RWPE2 (cell line): ENCODE measurements around the gene TTF1.

Source experiments
- ATAC-seq: fragments of 200-7000 bp; cut with Tn5 transposase; 3 replicates; pipeline ENCODE4 v1.9.1; 2021; ENCODE audit warnings: low read depth
- DNase-seq: peaks from one replicate; pipeline ENCODE4 v3.0.0-alpha.2; 2020; ENCODE audit warnings: low spot score
- H3K27ac ChIP-seq: fragments of 450-650 bp; 2 replicates; pipeline ENCODE4 v1.5.1; 2017; ENCODE audit warnings: mild to moderate bottlenecking; ENCODE audit not compliant: poor library complexity, severe bottlenecking
- H3K27me3 ChIP-seq: fragments of 250-450 bp; sonication (Bioruptor Pico); 2 replicates; pipeline ENCODE4 v1.5.1; 2021; ENCODE audit warnings: mild to moderate bottlenecking, moderate library complexity; ENCODE audit not compliant: insufficient read depth, poor library complexity, severe bottlenecking
- H3K36me3 ChIP-seq: fragments of 250-450 bp; sonication (Bioruptor Pico); 2 replicates; pipeline ENCODE4 v1.5.1; 2020; ENCODE audit warnings: low read depth, mild to moderate bottlenecking, moderate library complexity
- H3K4me1 ChIP-seq: fragments of 250-450 bp; sonication (Bioruptor Pico); 2 replicates; pipeline ENCODE4 v1.5.1; 2021; ENCODE audit warnings: mild to moderate bottlenecking, moderate library complexity; ENCODE audit not compliant: insufficient read depth, poor library complexity, severe bottlenecking
- H3K4me3 ChIP-seq: fragments of 250-450 bp; sonication (Bioruptor Pico); 2 replicates; pipeline ENCODE4 v1.5.1; 2021; ENCODE audit warnings: mild to moderate bottlenecking, moderate library complexity; ENCODE audit not compliant: severe bottlenecking
- H3K9me3 ChIP-seq: fragments of 250-450 bp; sonication (Bioruptor Pico); 2 replicates; pipeline ENCODE4 v1.5.1; 2021; ENCODE audit warnings: mild to moderate bottlenecking, moderate library complexity; ENCODE audit not compliant: severe bottlenecking
- CTCF ChIP-seq: fragments of 450-650 bp; IDR thresholded peaks from one replicate; pipeline ENCODE4 v1.5.1; 2017; ENCODE audit warnings: mild to moderate bottlenecking, moderate library complexity; ENCODE audit not compliant: poor library complexity, severe bottlenecking

The TTF1 gene

DNA sequence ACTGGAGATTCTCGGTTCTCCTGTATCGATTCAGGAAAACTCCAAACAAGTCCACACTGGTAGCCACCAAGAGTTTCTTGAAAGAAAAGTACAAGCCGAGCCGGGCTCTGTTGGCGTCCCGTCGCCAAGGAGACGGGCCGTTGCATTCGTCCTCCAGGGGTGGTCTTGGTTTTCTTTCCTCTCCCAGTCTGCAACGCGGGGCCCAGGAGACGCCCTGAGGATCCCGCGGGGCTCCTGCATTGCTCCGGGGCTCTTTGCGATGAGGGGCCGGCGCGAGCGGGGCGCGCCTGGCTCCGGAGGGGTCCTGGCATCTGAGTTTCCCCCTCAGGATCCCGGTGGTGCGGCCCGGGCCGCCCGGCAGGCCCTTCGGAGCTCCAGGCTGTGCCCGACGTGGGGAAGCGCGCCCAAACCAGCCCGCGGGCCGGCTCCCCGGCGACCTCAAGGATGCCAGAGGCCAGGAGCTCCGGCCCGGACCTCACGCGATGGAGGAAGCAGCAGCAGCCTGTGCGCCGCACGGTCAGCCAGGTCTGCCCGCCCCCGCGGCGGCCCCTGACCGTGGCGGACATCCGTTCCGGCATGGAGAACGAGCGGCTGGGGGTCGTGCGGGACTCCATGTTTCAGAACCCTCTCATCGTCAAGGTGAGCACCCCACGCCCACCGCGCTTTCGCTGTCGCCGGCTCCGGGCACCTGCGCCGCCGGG lies 3.3 kb upstream of the TTF1 start, which contains the start of gene CFAP77:
TSS of gene CFAP77 (plus strand) at position 384 of the 701 bp plus-strand sequence. CDS start at position 445, 61 bp downstream.
- Histone ChIP-seq H3K36me3 (no peaks in the 10 kb centered on the region), H3K4me1 (peaks cover 7% of the 10 kb centered on the region), H3K4me3 (peak within 1 kb of the TSS; percentile 37), H3K27me3 (peaks cover 29% of the 10 kb centered on the region), H3K9me3 (no peaks in the 10 kb centered on the region), H3K27ac (no peak within 1 kb of the TSS)
- TF ChIP-seq CTCF, result no peak
- DNase-seq, result no peak
- peak; percentile 58 for ATAC-seq

- no peak for ATAC-seq
- no peak for TF ChIP-seq CTCF
- Histone ChIP-seq H3K27ac (no peak overlapping the region), H3K36me3 (no peaks in the 10 kb centered on the region), H3K9me3 (no peaks in the 10 kb centered on the region), H3K27me3 (peaks cover 14% of the 10 kb centered on the region), H3K4me3 (no peak overlapping the region), H3K4me1 (peaks cover 7% of the 10 kb centered on the region)
- DNase-seq, result no peak
Measured at GRCh38 chr9:132408521-132408920, 1.9 kb upstream of the TTF1 start.

- peaks cover 9% of the 10 kb centered on the region; the same call in 1 of the 2 replicates for H3K36me3 ChIP-seq
- H3K4me1 ChIP-seq, result peaks cover 7% of the 10 kb centered on the region
- ATAC-seq, result no peak
- TF ChIP-seq CTCF, result no peak
- H3K27ac ChIP-seq, result no peak overlapping the region
- no peaks in the 10 kb centered on the region for H3K9me3 ChIP-seq
- peak overlapping the region; percentile 53 for H3K4me3 ChIP-seq
- H3K27me3 ChIP-seq, result peaks cover under 1% of the 10 kb centered on the region
- no peak for DNase-seq
Measured at GRCh38 chr9:132407196-132407595, 556 bp upstream of the TTF1 start.

DNA sequence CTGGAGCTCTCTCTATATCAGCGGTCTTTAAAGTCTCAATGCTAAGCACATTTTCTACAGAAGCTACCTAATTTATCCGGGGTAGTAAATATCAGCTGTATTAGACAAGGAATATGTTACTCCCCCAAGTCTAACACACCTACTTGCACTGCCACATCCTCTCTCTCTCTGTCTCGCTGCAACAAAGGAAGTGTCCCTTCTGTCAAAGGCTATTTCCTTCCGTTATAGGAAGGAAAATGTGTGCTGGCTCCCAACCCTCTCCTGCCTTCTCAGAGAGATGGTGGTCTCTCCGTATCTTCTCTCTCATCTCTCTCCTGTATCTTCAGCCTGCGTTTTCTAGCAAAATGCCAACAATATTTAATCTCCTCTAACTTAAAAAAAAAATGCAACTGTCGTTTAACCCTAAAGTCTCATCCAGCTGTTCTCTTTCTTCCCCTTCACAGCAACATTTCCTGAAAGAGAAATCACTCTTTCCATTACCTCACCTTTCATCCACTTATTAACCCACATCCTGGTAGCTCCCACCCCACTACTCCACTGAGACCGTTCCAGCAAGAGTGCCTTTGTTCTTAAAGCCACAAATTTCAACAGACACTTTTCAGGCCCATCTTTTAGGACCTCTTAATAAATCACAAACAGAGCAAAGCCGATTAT lies 2.3 kb downstream of the TTF1 start:
- ATAC-seq, result no peak
- no peak overlapping the region for H3K4me3 ChIP-seq
- no peaks in the 10 kb centered on the region for H3K9me3 ChIP-seq
- no peaks in the 10 kb centered on the region for H3K27me3 ChIP-seq
- no peak overlapping the region for H3K27ac ChIP-seq
- DNase-seq, result no peak
- TF ChIP-seq CTCF, result no peak
- H3K36me3 ChIP-seq, result peaks cover 36% of the 10 kb centered on the region
- H3K4me1 ChIP-seq, result peaks cover 7% of the 10 kb centered on the region

GRCh38 chr9:132401824-132402223 lies 4.8 kb downstream of the TTF1 start:
- no peak for TF ChIP-seq CTCF
- Histone ChIP-seq H3K9me3 (no peaks in the 10 kb centered on the region), H3K36me3 (peaks cover 59% of the 10 kb centered on the region), H3K27me3 (no peaks in the 10 kb centered on the region), H3K27ac (no peak overlapping the region), H3K4me1 (peaks cover 5% of the 10 kb centered on the region), H3K4me3 (no peak overlapping the region)
- no peak for ATAC-seq
- no peak for DNase-seq
